ENCODE results near the gene VAMP5.

DNA sequence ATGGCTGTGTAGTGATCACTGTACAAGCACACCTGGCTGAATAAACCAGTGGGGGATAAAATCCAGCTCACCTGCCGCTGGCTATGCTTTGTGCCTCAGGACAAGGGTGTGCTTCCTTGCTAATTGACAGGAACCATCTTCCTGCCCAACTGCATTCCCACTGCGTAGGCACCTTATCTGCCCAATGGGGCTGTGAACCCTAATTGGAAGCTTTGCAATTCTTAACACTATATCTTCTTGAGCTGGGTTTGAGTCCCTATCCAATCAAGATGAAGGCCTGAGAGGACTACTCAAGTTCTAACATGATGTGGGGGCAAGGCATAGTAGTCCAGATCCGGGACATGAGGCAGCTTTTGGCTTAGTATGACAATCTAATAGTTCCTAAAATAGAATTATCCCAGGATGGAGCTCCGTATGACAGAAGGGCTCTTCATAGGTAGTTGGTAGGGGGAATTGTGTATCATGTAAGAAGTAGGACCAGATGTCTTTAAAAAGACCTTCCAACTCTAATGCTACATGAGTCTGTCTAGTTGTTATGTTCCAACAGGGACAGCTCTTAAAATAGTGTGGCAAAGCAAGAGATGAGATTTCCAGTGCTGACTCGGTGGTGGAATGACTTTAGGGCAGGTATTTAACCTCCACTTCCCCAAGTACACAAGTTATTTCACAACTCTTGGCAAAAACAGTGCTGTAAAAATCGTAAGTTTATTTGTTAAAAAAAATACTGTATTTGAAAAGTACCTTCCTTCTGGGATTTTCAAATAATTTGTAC, 20.5 kb downstream of the VAMP5 start:
- TF ChIP-seq EZH2phosphoT487 (IDR thresholded peaks at IDR 0.05) (no peak), EZH2 (IDR thresholded peaks at IDR 0.05) (no peak)
